GM21576 (cell line): ENCODE measurements around the gene LENG8.

ENCODE experiments used
- ATAC-seq: cut with Tn5 transposase; IDR thresholded peaks from one replicate; pipeline ENCODE4 v1.9.1; 2021; ENCODE audit warnings: mild to moderate bottlenecking, moderate library complexity; ENCODE audit not compliant: unreplicated experiment

The LENG8 gene

DNA sequence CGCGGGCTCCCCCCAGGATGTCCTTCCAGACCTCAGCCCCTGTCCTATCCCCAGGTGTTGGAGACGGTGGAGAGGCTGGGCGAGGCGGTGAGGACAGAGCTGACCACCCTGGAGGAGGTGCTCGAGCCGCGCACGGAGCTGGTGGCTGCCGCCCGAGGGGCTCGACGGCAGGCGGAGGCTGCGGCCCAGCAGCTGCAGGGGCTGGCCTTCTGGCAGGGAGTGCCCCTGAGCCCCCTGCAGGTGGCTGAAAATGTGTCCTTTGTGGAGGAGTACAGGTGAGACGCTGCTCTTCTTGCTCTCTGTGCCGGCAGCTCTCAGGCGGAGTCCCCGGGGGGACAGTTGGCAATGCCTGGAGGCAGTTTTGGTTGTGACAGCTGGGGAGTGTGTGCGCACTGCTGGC, 26.9 kb upstream of the LENG8 start:
- ATAC-seq = no peak

- no peak for ATAC-seq
Measured at GRCh38 chr19:54424201-54424600, 24.8 kb upstream of the LENG8 start.

DNA sequence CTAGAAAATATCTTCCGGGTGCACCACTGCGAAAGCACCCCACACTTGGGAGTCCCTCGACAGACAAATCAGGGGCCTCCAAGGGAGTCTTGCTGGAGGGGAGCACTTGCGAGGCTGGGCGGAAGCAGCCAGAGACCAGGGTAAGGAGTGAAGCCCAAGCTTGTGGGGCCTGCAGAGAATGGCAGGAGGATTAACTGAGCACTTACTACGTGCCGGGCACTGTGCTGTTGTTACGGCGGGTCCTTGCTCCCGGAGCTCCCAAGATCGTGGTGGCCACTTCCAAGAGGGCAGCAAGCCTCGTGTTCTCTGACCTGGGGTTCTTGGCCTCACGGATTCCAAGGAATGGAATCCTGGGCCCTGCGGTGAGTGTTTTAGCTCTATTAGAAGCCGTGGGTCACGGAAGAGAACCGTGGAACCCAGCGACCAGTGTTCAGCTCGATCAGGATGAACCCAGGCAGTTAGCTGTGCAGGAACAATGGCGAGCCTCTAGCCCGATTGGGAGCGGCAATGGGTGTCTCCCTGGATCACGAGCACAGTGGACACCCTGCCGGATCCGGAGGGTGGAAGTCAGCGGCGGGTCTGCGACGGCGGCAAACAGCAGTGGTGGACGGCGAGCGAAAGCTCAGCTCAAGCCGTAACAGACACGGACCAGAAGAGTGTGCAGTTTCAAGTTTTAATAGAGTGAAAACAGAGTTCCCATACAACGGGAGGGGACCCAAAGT, 24.2 kb upstream of the LENG8 start:
- ATAC-seq = no peak

DNA sequence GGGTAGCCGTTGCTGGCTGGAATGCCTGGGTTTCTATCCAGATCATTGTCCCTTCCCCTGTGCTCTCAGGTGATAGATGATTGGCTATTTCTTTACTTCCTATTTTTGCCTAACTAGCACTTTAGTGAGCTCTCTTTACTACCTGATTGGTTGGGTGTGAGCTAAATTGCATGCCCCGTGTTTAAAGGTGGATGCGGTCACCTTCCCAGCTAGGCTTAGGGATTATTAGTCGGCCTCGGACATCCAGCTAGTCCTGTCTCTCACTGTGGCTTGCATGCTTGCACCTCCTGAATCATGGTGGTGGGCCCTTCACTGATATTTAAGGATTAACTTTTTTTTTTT, 23.6 kb upstream of the LENG8 start:
- no peak for ATAC-seq

- ATAC-seq = no peak
Measured at GRCh38 chr19:54426291-54426931, 22.6 kb upstream of the LENG8 start.

GRCh38 chr19:54427586-54427985, 21.4 kb upstream of the LENG8 start:
- no peak for ATAC-seq

GRCh38 chr19:54428323-54429175, 20.4 kb upstream of the LENG8 start:
- ATAC-seq = no peak

DNA sequence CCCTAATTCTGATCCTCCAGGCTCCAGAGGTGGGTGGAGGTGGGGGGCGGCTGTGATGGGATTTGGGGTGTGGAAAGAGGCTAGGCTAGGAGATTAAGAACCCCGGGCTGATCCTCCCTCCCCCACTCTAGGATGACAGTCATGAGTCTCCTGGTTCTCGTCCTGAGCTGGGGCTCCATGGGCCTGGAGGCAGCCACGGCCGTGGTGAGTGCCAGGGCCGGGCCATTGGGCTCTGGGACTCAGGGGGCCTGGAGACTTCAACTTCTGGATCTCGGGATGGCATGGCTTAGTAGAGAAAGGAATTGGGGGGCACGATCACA, 19.9 kb upstream of the LENG8 start:
- no peak for ATAC-seq

- ATAC-seq = no peak
Measured at GRCh38 chr19:54429545-54430227, 19.3 kb upstream of the LENG8 start.

GRCh38 chr19:54430306-54431254, 18.4 kb upstream of the LENG8 start:
- ATAC-seq = no peak

DNA sequence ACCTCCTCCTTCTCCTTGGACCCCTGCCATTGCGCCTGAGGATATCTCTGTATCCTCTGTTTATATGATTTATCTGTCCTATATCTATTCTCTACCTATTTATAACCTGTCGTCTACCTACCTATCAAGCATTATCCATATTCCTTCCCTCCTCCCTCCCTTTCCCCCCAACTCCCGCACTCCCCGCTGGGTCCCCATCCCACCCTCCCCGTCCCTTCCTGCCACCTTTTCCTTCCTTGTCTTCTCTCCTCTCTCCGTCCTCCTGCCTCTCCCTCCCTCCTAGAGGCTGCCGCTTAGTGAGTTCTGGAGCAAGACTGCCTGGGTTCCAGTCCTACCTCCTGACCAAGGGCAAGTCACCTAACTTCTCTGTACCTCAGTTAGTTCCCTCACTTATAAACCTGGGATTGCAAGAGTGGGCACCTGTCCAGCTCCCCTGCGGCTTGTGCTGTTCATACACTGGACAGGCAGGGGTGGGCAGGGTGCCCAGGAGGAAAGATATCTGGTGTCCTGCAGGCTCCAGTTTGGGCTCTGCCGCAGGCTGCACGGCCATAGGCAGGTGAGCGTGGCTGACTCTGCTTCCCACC, 17.7 kb upstream of the LENG8 start:
- ATAC-seq = no peak

DNA sequence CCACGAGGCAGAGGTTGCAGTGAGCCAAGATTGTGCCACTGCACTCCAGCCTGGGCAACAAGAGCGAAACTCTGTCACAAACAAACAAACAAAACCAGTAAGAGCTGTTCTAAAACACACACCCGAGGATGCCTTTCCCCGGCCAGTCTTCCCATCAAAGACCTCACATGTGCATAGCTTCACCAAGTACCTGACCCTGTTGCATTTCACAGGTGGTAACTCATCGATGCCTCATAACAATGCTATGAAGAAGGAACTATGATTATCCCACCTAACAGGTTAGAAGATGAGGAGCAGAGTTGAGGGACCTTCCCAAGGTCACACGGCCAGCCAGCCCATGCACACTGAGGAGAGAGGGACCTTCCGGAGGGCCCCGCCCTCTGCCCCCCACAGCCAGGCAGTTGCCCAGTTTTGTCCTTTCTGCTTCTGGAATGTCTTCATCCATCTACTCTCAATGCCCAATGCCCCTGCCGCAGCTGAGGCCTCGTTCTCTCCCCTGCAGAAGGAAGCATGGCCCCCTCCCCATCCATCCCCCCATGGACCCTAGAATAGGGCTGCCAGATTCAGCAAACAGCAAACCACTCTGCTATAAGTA, 16.8 kb upstream of the LENG8 start:
- ATAC-seq = no peak

DNA sequence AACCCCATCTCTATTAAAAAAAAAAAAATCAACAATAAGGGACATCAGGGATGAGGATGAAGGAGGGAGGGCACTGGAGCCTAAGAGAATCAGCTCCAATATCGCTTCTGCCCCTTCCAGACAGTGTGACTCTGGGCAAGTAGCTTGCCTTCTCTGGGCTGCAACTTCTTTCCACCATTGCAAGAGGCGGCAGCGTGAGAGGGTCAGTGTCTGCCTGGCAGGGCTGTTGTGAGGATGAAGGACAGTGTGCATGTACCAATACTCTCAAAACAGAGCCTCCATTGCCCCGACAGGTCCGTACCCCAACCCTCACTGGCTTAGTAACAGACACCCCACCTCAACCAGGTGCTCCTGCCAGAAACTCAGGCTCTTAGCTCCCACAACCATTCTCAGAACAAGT, 15.3 kb upstream of the LENG8 start:
- ATAC-seq = no peak

DNA sequence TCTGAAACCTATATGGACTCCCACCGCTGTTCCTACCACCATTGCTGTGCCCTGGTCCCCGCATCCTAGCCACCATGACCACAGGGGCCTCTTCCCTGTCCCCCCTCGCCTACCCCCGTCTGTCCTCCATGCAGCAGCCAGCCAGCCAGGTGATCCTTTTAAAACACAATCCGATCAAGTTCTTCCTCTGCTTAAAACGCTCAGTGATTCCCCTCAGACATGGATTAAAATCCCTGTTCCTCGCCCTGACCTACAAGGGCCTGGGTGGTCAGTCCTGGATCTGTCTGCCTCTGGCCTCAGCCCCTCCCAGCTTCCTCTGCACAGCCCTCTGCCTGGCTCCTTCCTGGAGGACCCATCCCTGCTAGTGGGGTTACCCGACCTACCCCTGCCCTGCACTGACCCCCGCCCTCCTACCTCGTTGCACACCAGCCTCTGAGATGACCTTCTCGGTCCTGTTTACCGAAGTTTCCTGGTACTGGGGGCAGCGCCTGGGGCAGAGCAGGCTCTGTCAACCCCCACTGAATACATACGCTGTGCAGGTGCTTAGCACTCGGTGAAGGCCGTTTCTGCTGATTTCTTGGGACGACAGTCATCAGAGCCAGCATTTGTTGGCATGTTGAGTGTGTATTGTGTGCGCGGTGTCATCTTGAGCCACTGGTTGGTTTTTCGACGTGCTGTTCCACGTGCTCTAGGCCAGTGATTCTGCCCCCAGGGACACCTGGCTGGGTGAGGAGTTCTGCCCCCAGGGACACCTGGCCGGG, 14.7 kb upstream of the LENG8 start:
- ATAC-seq = no peak

- ATAC-seq = no peak
Measured at GRCh38 chr19:54434873-54435214, 14.2 kb upstream of the LENG8 start.

GRCh38 chr19:54435551-54436016, 13.4 kb upstream of the LENG8 start:
- ATAC-seq = no peak

DNA sequence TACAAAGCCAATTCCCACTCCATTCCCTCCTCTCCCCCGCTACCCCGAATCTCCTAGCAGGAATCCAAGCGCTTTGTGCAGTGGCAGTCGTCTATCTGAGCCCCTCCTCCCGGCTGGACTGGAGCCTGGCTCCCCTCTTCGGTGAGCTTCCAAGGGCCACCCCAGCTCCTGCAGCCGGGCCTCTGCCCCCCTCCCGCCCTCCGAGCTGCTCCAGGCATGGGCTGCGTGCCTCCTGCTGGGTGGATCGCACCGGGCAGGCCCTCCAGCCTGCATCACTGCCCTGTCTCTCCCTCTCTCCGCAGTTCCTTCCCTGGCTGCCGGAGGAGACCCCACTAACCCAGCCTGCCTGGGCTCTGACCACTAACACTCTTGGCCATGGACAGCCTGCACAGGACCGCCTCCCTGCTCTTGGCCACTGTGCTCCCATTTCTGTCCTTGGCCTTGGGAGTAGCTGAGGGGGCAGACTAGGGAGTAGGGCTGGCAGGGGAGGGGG, 12.9 kb upstream of the LENG8 start:
- ATAC-seq = no peak

GRCh38 chr19:54436628-54437252, 12.3 kb upstream of the LENG8 start:
- no peak for ATAC-seq
